ENCODE results near the gene DMRTC1B. TPM values are rescaled to one million over a fixed set of nuclear protein-coding genes. Genes with fewer than 3 reads are reported as not detected.
"Not testable (repeated sequence)": the region's sequence is repeated elsewhere in the genome, so short reads cannot be mapped to it uniquely, and the experiment has no call there.

DMRTC1B gene
- total and polyA plus RNA-seq, 10 of the 15 experiments (the other 5 are each of a cell fraction or from before 2014, with no cell fraction given) = 0.06 TPM; not detected in 9

DNA sequence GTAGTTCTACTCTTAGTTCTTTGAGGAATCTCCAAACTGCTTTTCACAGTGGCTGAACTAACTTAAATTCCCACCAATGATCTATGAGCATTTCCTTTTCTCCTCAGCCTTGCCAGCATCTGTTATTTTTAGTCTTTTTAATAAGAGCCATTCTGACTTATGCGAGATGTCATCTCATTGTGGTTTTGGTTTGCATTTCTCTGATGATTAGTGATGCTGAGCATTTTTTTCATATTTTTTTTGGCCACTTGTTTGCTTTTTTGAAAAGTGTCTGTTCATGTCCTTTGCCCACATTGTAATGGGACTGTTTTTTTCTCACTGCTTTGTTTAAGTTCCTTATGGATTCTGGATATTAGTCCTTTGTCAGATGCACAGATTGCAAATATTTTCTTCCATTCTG lies 41.1 kb upstream of the DMRTC1B start (continued):
- no peak for TF ChIP-seq SMAD1 (IDR thresholded peaks at IDR 0.05; ENCODE audit: low read depth, partially characterized antibody)
- TF ChIP-seq BRCA1 (IDR thresholded peaks at IDR 0.05; ENCODE audit: low read depth, low read length) = no peak
- no peak for TF ChIP-seq ESRRA (IDR thresholded peaks at IDR 0.05; ENCODE audit: low read length)
- no peak for TF ChIP-seq POLR2AphosphoS5 (IDR thresholded peaks at IDR 0.05; ENCODE audit: low read length)
- no peak for TF ChIP-seq NR2F1 (conservative IDR thresholded peaks at IDR 0.05)
- TF ChIP-seq CHD2 (IDR thresholded peaks at IDR 0.05; ENCODE audit: borderline replicate concordance, low read depth, low read length) = no peak
- no peak for TF ChIP-seq TBL1XR1 (IDR thresholded peaks at IDR 0.05; ENCODE audit: low read depth, low read length)
- no peak for TF ChIP-seq NRF1 (conservative IDR thresholded peaks at IDR 0.05; ENCODE audit: low read depth, low read length)
- TF ChIP-seq ZNF622 (IDR thresholded peaks at IDR 0.05) = no peak
- TF ChIP-seq NR2C1 (IDR thresholded peaks at IDR 0.05) = no peak

DNA sequence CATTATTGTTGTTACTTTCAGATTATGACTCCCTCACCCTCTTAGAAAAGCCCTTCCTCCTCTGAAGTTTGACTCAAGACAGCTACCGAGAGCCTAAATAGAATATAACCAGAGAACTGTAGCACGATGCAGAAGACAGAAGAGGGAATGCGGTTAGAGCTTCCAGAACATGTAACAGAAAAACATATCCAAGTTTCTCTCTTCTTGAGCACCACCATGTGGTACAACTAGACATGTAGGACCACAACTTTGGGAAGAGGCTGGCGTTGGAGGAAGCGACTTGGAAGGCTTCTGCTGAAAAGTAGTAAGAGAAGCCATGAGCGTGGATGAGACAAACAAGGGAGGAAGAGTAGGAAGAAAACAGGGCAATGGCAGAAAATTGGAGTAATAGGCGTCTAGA lies 31.1 kb upstream of the DMRTC1B start:
- H3K27ac ChIP-seq (ENCODE audit: control insufficient read depth, insufficient read depth); H3K9me3 ChIP-seq (replicated peaks; ENCODE audit: control insufficient read depth, insufficient read depth, low read length); H3K27me3 ChIP-seq (replicated peaks in 1 of 2; ENCODE audit: control insufficient read depth in 2 of 2, insufficient read depth in 2 of 2, low read length in 1 of 2); FAIRE-seq; H4K20me1 ChIP-seq (ENCODE audit: control insufficient read depth, insufficient read depth); H2AFZ ChIP-seq (ENCODE audit: control insufficient read depth, low read depth, low read length); RAD21 ChIA-PET (ENCODE audit: unreplicated experiment); in situ Hi-C loops (cut with MboI); SMC1A ChIA-PET (ENCODE audit: uncharacterized antibody, unreplicated experiment); H3K79me2 ChIP-seq (ENCODE audit: control insufficient read depth, insufficient read depth, low read length); H3K9ac ChIP-seq (ENCODE audit: control insufficient read depth, insufficient read depth, low read length); H3K4me3 ChIP-seq; CTCF ChIA-PET; ATAC-seq; POLR2A ChIA-PET; H3K4me2 ChIP-seq (ENCODE audit: control insufficient read depth, insufficient read depth); BruUV-seq (replicated peaks); intact Hi-C loops (cut with micrococcal nuclease; ENCODE audit: unreplicated experiment); H3K4me1 ChIP-seq (ENCODE audit: control insufficient read depth, insufficient read depth, low read length); DNase-seq (ENCODE audit: low read depth, low spot score); H3K36me3 ChIP-seq (ENCODE audit: control insufficient read depth in 2 of 2, insufficient read depth in 2 of 2, low read length in 1 of 2): not testable (repeated sequence)
- no CpG with 5 or more reads among the region's 7 CpGs for WGBS (ENCODE audit: insufficient coverage, insufficient replicate concordance, low lambda C conversion rate, missing lambda C conversion rate)

DNA sequence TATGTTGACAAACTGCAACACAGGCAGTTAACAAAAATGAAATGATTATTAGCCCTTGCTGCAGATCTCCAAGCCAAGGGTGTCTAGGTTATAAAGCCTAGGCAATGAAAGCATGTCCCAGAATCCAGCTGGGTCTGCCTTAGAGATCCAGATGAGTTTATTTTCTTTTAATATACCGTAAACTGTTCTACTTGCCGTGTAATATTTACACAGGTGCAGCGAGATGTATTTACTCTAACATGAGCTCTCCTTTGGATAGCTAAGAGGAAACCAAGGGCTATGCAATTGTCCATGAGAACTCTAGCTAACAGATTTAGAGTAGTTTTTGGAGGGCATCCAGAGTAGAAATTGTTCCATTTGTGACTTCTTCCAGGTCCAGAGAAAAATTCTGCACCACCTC lies 28.1 kb upstream of the DMRTC1B start:
- CTCF ChIA-PET; H3K36me3 ChIP-seq (ENCODE audit: control insufficient read depth in 2 of 2, insufficient read depth in 2 of 2, low read length in 1 of 2); H3K79me2 ChIP-seq (ENCODE audit: control insufficient read depth, insufficient read depth, low read length); intact Hi-C loops (cut with micrococcal nuclease; ENCODE audit: unreplicated experiment); FAIRE-seq; H3K4me1 ChIP-seq (ENCODE audit: control insufficient read depth, insufficient read depth, low read length); H2AFZ ChIP-seq (ENCODE audit: control insufficient read depth, low read depth, low read length); in situ Hi-C loops (cut with MboI); H4K20me1 ChIP-seq (ENCODE audit: control insufficient read depth, insufficient read depth); POLR2A ChIA-PET; H3K4me3 ChIP-seq; ATAC-seq; H3K27ac ChIP-seq (ENCODE audit: control insufficient read depth, insufficient read depth); DNase-seq (ENCODE audit: low read depth, low spot score); SMC1A ChIA-PET (ENCODE audit: uncharacterized antibody, unreplicated experiment); H3K27me3 ChIP-seq (replicated peaks in 1 of 2; ENCODE audit: control insufficient read depth in 2 of 2, insufficient read depth in 2 of 2, low read length in 1 of 2); BruUV-seq (replicated peaks); H3K9me3 ChIP-seq (replicated peaks; ENCODE audit: control insufficient read depth, insufficient read depth, low read length); RAD21 ChIA-PET (ENCODE audit: unreplicated experiment); H3K4me2 ChIP-seq (ENCODE audit: control insufficient read depth, insufficient read depth); H3K9ac ChIP-seq (ENCODE audit: control insufficient read depth, insufficient read depth, low read length): not testable (repeated sequence)
- no CpG with 5 or more reads among the region's 3 CpGs for WGBS (ENCODE audit: insufficient coverage, insufficient replicate concordance, low lambda C conversion rate, missing lambda C conversion rate)

DNA sequence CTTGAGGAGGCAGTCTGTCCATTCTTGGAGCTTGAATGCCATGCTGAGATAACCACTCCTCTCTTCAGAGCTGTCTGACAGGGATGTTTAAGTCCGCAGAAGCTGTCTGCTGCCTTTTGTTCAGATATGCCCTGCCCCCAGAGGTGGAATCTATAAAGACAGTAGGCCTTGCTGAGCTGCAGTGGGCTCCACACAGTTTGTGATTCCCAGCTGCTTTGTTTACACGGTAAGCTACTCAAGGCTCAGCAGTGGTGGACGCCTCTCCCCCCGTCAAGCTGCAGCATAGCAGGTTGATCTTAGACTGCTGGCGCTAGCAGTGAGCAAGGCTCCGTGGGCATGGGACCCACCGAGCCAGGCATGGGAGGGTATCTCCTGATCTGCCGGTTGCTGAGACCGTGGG lies 16.2 kb upstream of the DMRTC1B start:
- H3K4me3 ChIP-seq; BruUV-seq (replicated peaks); H3K9me3 ChIP-seq (replicated peaks; ENCODE audit: control insufficient read depth, insufficient read depth, low read length); H3K9ac ChIP-seq (ENCODE audit: control insufficient read depth, insufficient read depth, low read length); POLR2A ChIA-PET; H3K27me3 ChIP-seq (replicated peaks in 1 of 2; ENCODE audit: control insufficient read depth in 2 of 2, insufficient read depth in 2 of 2, low read length in 1 of 2); H3K36me3 ChIP-seq (ENCODE audit: control insufficient read depth in 2 of 2, insufficient read depth in 2 of 2, low read length in 1 of 2); H3K4me1 ChIP-seq (ENCODE audit: control insufficient read depth, insufficient read depth, low read length); H3K27ac ChIP-seq (ENCODE audit: control insufficient read depth, insufficient read depth); intact Hi-C loops (cut with micrococcal nuclease; ENCODE audit: unreplicated experiment); in situ Hi-C loops (cut with MboI); CTCF ChIA-PET; RAD21 ChIA-PET (ENCODE audit: unreplicated experiment); H4K20me1 ChIP-seq (ENCODE audit: control insufficient read depth, insufficient read depth); H3K4me2 ChIP-seq (ENCODE audit: control insufficient read depth, insufficient read depth); H2AFZ ChIP-seq (ENCODE audit: control insufficient read depth, low read depth, low read length); SMC1A ChIA-PET (ENCODE audit: uncharacterized antibody, unreplicated experiment); ATAC-seq; DNase-seq (ENCODE audit: low read depth, low spot score); FAIRE-seq; H3K79me2 ChIP-seq (ENCODE audit: control insufficient read depth, insufficient read depth, low read length): not testable (repeated sequence)
- no CpG with 5 or more reads among the region's 9 CpGs for WGBS (ENCODE audit: insufficient coverage, insufficient replicate concordance, low lambda C conversion rate, missing lambda C conversion rate)

All from GM12878 (cell line).